Measurements from ENCODE around the gene PTGR3.

DNA sequence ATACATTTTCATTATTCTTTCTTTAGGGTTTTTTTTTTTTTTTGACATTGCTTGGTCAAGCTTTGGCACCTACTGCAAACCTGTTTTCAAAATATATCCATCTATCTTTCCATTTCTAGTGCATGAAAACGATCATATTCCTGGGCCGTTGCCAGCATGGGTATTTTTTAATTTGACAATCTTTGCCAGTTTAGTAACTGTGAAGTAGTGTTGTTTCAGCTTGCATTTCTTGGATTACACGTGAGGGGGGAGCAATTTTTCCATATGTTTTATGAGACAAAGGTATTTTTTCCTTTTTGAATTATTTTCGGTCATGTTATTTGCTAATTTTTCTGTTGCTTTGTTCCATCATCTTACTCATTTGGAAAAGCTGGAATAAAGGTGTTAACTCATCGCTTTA lies 42.5 kb upstream of the PTGR3 start:
- TF ChIP-seq EZH2 (IDR thresholded peaks at IDR 0.05; ENCODE audit: borderline replicate concordance, low read depth, low read length, severe bottlenecking): no peak
- TF ChIP-seq, protein P1, sequence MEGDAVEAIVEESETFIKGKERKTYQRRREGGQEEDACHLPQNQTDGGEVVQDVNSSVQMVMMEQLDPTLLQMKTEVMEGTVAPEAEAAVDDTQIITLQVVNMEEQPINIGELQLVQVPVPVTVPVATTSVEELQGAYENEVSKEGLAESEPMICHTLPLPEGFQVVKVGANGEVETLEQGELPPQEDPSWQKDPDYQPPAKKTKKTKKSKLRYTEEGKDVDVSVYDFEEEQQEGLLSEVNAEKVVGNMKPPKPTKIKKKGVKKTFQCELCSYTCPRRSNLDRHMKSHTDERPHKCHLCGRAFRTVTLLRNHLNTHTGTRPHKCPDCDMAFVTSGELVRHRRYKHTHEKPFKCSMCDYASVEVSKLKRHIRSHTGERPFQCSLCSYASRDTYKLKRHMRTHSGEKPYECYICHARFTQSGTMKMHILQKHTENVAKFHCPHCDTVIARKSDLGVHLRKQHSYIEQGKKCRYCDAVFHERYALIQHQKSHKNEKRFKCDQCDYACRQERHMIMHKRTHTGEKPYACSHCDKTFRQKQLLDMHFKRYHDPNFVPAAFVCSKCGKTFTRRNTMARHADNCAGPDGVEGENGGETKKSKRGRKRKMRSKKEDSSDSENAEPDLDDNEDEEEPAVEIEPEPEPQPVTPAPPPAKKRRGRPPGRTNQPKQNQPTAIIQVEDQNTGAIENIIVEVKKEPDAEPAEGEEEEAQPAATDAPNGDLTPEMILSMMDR (IDR thresholded peaks at IDR 0.05; ENCODE audit: borderline replicate concordance, extremely low read depth, low read length, poor library complexity, severe bottlenecking): no peak
